Suprapubic skin (tissue), 4 donors: ENCODE measurements around the gene HTR1D. TPM values are rescaled to one million over a fixed set of nuclear protein-coding genes. Genes with fewer than 3 reads are reported as not detected.
"Not testable (repeated sequence)": the region's sequence is repeated elsewhere in the genome, so short reads cannot be mapped to it uniquely, and the experiment has no call there.

Experiments used
- DNase-seq, 2 donors: peaks; one replicate each; pipeline ENCODE4 v3.0.0-alpha.2; 2019; ENCODE audit warnings: low spot score in 2 of 2
- H3K27ac ChIP-seq: fragments of 200-600 bp; sonication (generic); one replicate; pipeline ENCODE4 v1.5.1; 2019
- H3K27me3 ChIP-seq: fragments of 200-600 bp; sonication (generic); one replicate; pipeline ENCODE4 v1.5.1; 2019
- H3K36me3 ChIP-seq: fragments of 200-600 bp; sonication (generic); one replicate; pipeline ENCODE4 v1.5.1; 2019
- H3K4me1 ChIP-seq: fragments of 200-600 bp; sonication (generic); one replicate; pipeline ENCODE4 v1.5.1; 2019
- H3K4me3 ChIP-seq: fragments of 200-600 bp; sonication (generic); one replicate; pipeline ENCODE4 v1.5.1; 2019; ENCODE audit warnings: mild to moderate bottlenecking
- H3K9me3 ChIP-seq: fragments of 200-600 bp; sonication (generic); one replicate; pipeline ENCODE4 v1.5.1; 2019
- CTCF ChIP-seq, 2 donors: fragments of 200-600 bp in 1 of 2; fragments of 450-650 bp in 1 of 2; sonication (generic) in 1 of 2; IDR thresholded peaks; one replicate each; pipeline ENCODE4 v1.5.1; 2016 to 2019; ENCODE audit warnings: antibody characterized with exemption in 2 of 2, mild to moderate bottlenecking in 1 of 2, moderate library complexity in 1 of 2
- EP300 ChIP-seq: sonication (generic); formaldehyde crosslinking; IDR thresholded peaks from one replicate; pipeline ENCODE4 v1.6.1; 2017; ENCODE audit warnings: antibody characterized with exemption
- POLR2A ChIP-seq, 2 donors: fragments of 450-650 bp; IDR thresholded peaks; one replicate each; pipeline ENCODE4 v1.6.1; 2017; ENCODE audit warnings: antibody characterized with exemption in 2 of 2, mild to moderate bottlenecking in 2 of 2, moderate library complexity in 2 of 2
- POLR2AphosphoS5 ChIP-seq, 3 donors: sonication (generic); formaldehyde crosslinking; IDR thresholded peaks; one replicate each; pipeline ENCODE4 v1.6.1; 2017; ENCODE audit warnings: antibody characterized with exemption in 3 of 3
- WGBS: methylation state at CpG from one replicate; pipeline ENCODE4 v1.1.5; 2018; 5-methylcytosine and 5-hydroxymethylcytosine counted together
- total RNA-seq, 4 donors: library from RNA; depleted of rRNA; stranded (reverse); fragments of >200 nt; gene quantifications; one replicate each; pipeline ENCODE4 v1.1.0, GENCODE V29; 2016

HTR1D gene
- total RNA-seq, 4 donors from 2014 or later = not detected

GRCh38 chr1:23239638-23240295 is 22.5 kb upstream of the HTR1D start:
- Histone ChIP-seq H3K4me3 (no peak overlapping the region), H3K4me1 (no peaks in the 10 kb centered on the region), H3K9me3 (no peaks in the 10 kb centered on the region), H3K27me3 (no peaks in the 10 kb centered on the region), H3K27ac (no peak overlapping the region), H3K36me3 (no peaks in the 10 kb centered on the region)
- 85% methylated on average over 5 of the region's 5 CpGs for WGBS
- no peak for DNase-seq
- TF ChIP-seq EP300 = no peak
- TF ChIP-seq CTCF (IDR thresholded peaks at IDR 0.05) = no peak
- no peak for TF ChIP-seq POLR2A (IDR thresholded peaks at IDR 0.05)
- TF ChIP-seq POLR2AphosphoS5 (IDR thresholded peaks at IDR 0.05) = no peak

GRCh38 chr1:23238565-23238964 is 21.3 kb upstream of the HTR1D start:
- H3K4me3 ChIP-seq = no peak overlapping the region
- H3K4me1 ChIP-seq = no peaks in the 10 kb centered on the region
- no peak for TF ChIP-seq POLR2A (IDR thresholded peaks at IDR 0.05)
- TF ChIP-seq CTCF (IDR thresholded peaks at IDR 0.05) = no peak
- no peak for TF ChIP-seq POLR2AphosphoS5 (IDR thresholded peaks at IDR 0.05)
- no peak for TF ChIP-seq EP300
- no peaks in the 10 kb centered on the region for H3K36me3 ChIP-seq
- no peak overlapping the region for H3K27ac ChIP-seq
- 86% methylated on average over 2 of the region's 2 CpGs for WGBS
- no peaks in the 10 kb centered on the region for H3K9me3 ChIP-seq
- DNase-seq = no peak
- no peaks in the 10 kb centered on the region for H3K27me3 ChIP-seq

- Histone ChIP-seq H3K4me3 (no peak overlapping the region), H3K4me1 (no peaks in the 10 kb centered on the region), H3K9me3 (no peaks in the 10 kb centered on the region), H3K36me3 (no peaks in the 10 kb centered on the region), H3K27me3 (no peaks in the 10 kb centered on the region), H3K27ac (no peak overlapping the region)
- 82% methylated on average over 2 of the region's 2 CpGs for WGBS
- no peak for DNase-seq
- no peak for TF ChIP-seq CTCF (IDR thresholded peaks at IDR 0.05)
- no peak for TF ChIP-seq POLR2AphosphoS5 (IDR thresholded peaks at IDR 0.05)
- TF ChIP-seq EP300 = no peak
- no peak for TF ChIP-seq POLR2A (IDR thresholded peaks at IDR 0.05)
Observed at GRCh38 chr1:23237508-23237907, 20.2 kb upstream of the HTR1D start.

- Histone ChIP-seq H3K27ac (no peak overlapping the region), H3K9me3 (no peaks in the 10 kb centered on the region), H3K4me3 (no peak overlapping the region), H3K36me3 (no peaks in the 10 kb centered on the region), H3K27me3 (peaks cover 14% of the 10 kb centered on the region), H3K4me1 (peaks cover 8% of the 10 kb centered on the region)
- TF ChIP-seq EP300 (no peak), POLR2AphosphoS5 (IDR thresholded peaks at IDR 0.05) (no peak)
- no peak for DNase-seq
- 90% methylated on average over 2 of the region's 2 CpGs for WGBS
Observed at GRCh38 chr1:23227806-23228205, 10.5 kb upstream of the HTR1D start.

GRCh38 chr1:23224739-23225648 is 7.7 kb upstream of the HTR1D start:
- WGBS = 17% methylated on average over 17 of the region's 17 CpGs
- no peaks in the 10 kb centered on the region for H3K9me3 ChIP-seq
- no peak overlapping the region for H3K27ac ChIP-seq
- peaks cover 8% of the 10 kb centered on the region for H3K4me1 ChIP-seq
- TF ChIP-seq POLR2AphosphoS5 (IDR thresholded peaks at IDR 0.05) (no peak), CTCF (IDR thresholded peaks at IDR 0.05) (no peak), EP300 (no peak), POLR2A (IDR thresholded peaks at IDR 0.05) (no peak)
- no peaks in the 10 kb centered on the region for H3K36me3 ChIP-seq
- H3K4me3 ChIP-seq = no peak overlapping the region
- no peak for DNase-seq
- peaks cover 27% of the 10 kb centered on the region for H3K27me3 ChIP-seq

- peaks cover 34% of the 10 kb centered on the region for H3K27me3 ChIP-seq
- not testable (repeated sequence) for H3K36me3 ChIP-seq, H3K4me3 ChIP-seq, H3K4me1 ChIP-seq, H3K9me3 ChIP-seq, DNase-seq, H3K27ac ChIP-seq
- 79% methylated on average over 6 of the region's 6 CpGs for WGBS
Observed at GRCh38 chr1:23223963-23224362, 6.7 kb upstream of the HTR1D start.

GRCh38 chr1:23223490-23223951 is 6.2 kb upstream of the HTR1D start:
- not testable (repeated sequence) for H3K4me1 ChIP-seq, H3K9me3 ChIP-seq, H3K4me3 ChIP-seq, H3K36me3 ChIP-seq, H3K27ac ChIP-seq, DNase-seq
- H3K27me3 ChIP-seq = peaks cover 39% of the 10 kb centered on the region
- 58% methylated on average over 1 of the region's 1 CpG for WGBS
